Activated T-cell treated with anti-CD3 and anti-CD28 coated beads for 4 hours (primary cell): ENCODE data around the gene SMYD3.

Experiments used
- DNase-seq: peaks from one replicate; pipeline ENCODE4 v3.0.0-alpha.2; 2020

Gene SMYD3

GRCh38 chr1:246269466-246269865, 237.6 kb downstream of the SMYD3 start:
- DNase-seq, result no peak

- DNase-seq, result no peak
Observed at GRCh38 chr1:246267896-246268295, 239.2 kb downstream of the SMYD3 start.

GRCh38 chr1:246267426-246267825, 239.7 kb downstream of the SMYD3 start:
- no peak for DNase-seq

GRCh38 chr1:246265481-246265880, 241.6 kb downstream of the SMYD3 start:
- DNase-seq, result no peak

- no peak for DNase-seq
Observed at GRCh38 chr1:246262281-246262680, 244.8 kb downstream of the SMYD3 start.

- DNase-seq, result no peak
Observed at GRCh38 chr1:246261639-246262038, 245.4 kb downstream of the SMYD3 start.

- DNase-seq, result no peak
Observed at GRCh38 chr1:246258250-246258649, 248.8 kb downstream of the SMYD3 start.

- DNase-seq, result no peak
Observed at GRCh38 chr1:246255773-246256172, 251.3 kb downstream of the SMYD3 start.

GRCh38 chr1:246254854-246255253, 252.2 kb downstream of the SMYD3 start:
- DNase-seq, result no peak

- no peak for DNase-seq
Observed at GRCh38 chr1:246246430-246246829, 260.6 kb downstream of the SMYD3 start.

- DNase-seq, result no peak
Observed at GRCh38 chr1:246245541-246245940, 261.5 kb downstream of the SMYD3 start.

- DNase-seq, result no peak
Observed at GRCh38 chr1:246232126-246232525, 275.0 kb downstream of the SMYD3 start.

GRCh38 chr1:246226041-246226440, 281.0 kb downstream of the SMYD3 start:
- DNase-seq, result no peak

GRCh38 chr1:246221485-246222255, 285.4 kb downstream of the SMYD3 start:
- no peak for DNase-seq

- DNase-seq, result no peak
Observed at GRCh38 chr1:246220495-246221065, 286.5 kb downstream of the SMYD3 start.

- DNase-seq, result no peak
Observed at GRCh38 chr1:246219508-246220030, 287.5 kb downstream of the SMYD3 start.

- no peak for DNase-seq
Observed at GRCh38 chr1:246218686-246219085, 288.4 kb downstream of the SMYD3 start.

- no peak for DNase-seq
Observed at GRCh38 chr1:246216906-246217305, 290.2 kb downstream of the SMYD3 start.

GRCh38 chr1:246215510-246215903, 291.6 kb downstream of the SMYD3 start:
- no peak for DNase-seq

GRCh38 chr1:246214708-246215509, 292.2 kb downstream of the SMYD3 start:
- DNase-seq, result no peak

GRCh38 chr1:246213947-246214346, 293.1 kb downstream of the SMYD3 start:
- DNase-seq, result no peak

- no peak for DNase-seq
Observed at GRCh38 chr1:246213502-246213901, 293.6 kb downstream of the SMYD3 start.

GRCh38 chr1:246213036-246213435, 294.0 kb downstream of the SMYD3 start:
- no peak for DNase-seq

GRCh38 chr1:246212013-246212412, 295.1 kb downstream of the SMYD3 start:
- no peak for DNase-seq
